Left renal cortex interstitium (tissue), 4 donors: Measurements from ENCODE around the gene FAM20C. TPM values are rescaled to one million over a fixed set of nuclear protein-coding genes. Genes with fewer than 3 reads are reported as not detected.

Experiments used
- DNase-seq, 4 donors: peaks; one replicate each; pipeline ENCODE4 v3.0.0-alpha.2; 2013; ENCODE audit warnings: low read depth in 4 of 4, low spot score in 2 of 4, missing footprints in 1 of 4
- polyA plus RNA-seq, 4 donors: library from polyadenylated mRNA; unstranded; fragments of 120-200 nt; gene quantifications; one replicate each; pipeline ENCODE4 v1.2.1, GENCODE V29; 2013; ENCODE audit not compliant: insufficient read length in 4 of 4

The FAM20C gene
- polyA plus RNA-seq, 4 donors = 66.1 to 78.6 (median 69.3) TPM

DNA sequence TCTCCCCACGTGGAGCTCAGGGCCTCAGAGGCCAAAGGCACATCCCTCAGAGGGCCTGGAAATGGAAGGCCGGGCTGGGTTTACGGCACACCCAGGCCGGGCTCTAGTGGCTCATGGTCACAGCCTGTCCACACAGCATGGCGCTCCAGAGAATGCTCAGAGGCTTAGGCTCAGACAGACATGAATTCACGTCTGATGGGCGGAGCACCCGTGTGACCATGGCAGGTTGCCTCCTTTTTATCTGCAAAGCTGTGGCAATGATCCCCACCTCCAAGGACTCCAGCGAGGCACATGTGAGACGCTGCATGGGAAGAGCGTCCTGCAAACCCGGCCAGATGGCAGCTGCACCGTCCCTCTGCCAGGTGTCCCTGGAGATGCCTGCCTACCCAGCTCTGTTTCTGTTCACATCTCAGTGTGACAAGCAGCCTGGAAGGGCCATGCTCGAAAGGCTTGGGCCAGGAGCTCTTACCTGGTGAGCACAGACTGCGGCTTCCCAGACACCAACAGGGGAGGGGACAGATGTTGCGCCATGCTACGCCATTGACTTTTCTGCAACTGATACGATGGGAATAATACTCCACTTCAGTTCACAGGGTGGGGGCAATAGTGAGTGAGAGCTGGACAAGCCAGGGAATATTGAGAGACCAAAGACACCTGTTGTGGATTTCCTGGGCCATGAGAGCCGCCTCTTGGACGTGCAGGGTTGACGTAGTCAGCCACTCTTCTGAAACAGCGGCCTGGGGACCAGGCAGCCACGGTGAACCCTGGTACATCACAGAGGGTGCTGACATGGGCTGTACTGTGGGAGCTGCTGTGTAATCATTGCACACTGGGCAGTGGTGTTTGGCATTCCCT lies 34.4 kb upstream of the FAM20C start:
- no peak for DNase-seq

DNA sequence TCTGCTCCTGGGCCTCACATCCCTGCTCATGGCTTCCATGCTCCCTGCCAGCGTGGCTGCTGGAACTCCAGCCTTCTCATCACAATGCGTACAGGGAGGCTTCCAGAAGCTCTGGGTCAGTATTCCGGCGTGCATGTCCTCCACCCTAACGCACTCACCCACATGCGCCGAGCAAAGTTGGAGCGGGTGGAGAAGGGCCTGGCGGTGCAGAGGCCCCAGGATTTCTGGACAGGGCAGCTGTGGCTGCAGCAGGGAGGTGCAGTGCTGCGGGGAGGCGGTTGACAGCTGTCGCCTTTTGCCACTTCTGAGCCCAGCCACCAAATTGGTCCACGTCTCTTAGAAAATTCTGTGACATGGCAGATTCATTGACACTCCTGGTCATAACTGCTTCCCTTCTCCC lies 33.6 kb upstream of the FAM20C start:
- no peak for DNase-seq

- no peak for DNase-seq
These were observed 32.8 kb upstream of the FAM20C start for GRCh38 chr7:159370-160270.

- DNase-seq = no peak
These were observed 31.2 kb upstream of the FAM20C start for GRCh38 chr7:160958-161725.

DNA sequence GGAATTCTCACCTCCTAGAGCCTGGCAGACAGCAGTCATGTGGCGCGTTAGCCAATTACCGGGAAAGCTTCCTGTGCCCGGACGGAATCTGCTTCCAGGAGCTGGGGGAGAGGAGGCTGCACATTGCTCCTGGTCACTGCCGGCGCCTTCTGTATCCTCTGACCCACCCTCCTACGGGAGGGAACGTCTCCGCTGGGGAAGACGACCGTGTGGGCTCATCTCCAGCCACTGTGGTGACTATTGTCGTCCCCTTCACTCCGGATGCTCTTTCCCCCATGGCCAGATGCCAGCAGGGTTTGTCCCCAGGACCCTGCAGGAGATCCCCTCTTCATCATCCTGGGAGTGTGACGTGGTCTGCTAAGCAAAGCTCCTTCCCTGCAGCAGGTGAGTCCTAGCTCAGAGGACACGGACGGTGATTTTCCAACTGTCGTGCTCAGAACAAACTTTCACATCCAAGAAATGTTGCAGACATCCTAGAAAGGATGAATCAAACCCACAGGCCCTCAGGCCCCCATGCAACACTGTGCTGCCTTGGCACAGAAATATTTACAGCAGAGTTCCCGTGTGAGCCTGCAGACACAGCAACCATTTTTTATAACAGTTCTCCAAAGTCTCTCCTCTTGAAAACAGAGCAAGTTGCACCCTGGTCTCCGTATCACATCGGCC lies 29.6 kb upstream of the FAM20C start:
- DNase-seq = no peak

GRCh38 chr7:163298-163695 lies 29.1 kb upstream of the FAM20C start:
- DNase-seq = no peak

- no peak for DNase-seq
These were observed 28.1 kb upstream of the FAM20C start for GRCh38 chr7:163971-164881.

- no peak for DNase-seq
These were observed 27.3 kb upstream of the FAM20C start for GRCh38 chr7:164882-165660.

- no peak for DNase-seq
These were observed 26.6 kb upstream of the FAM20C start for GRCh38 chr7:165661-166337.

DNA sequence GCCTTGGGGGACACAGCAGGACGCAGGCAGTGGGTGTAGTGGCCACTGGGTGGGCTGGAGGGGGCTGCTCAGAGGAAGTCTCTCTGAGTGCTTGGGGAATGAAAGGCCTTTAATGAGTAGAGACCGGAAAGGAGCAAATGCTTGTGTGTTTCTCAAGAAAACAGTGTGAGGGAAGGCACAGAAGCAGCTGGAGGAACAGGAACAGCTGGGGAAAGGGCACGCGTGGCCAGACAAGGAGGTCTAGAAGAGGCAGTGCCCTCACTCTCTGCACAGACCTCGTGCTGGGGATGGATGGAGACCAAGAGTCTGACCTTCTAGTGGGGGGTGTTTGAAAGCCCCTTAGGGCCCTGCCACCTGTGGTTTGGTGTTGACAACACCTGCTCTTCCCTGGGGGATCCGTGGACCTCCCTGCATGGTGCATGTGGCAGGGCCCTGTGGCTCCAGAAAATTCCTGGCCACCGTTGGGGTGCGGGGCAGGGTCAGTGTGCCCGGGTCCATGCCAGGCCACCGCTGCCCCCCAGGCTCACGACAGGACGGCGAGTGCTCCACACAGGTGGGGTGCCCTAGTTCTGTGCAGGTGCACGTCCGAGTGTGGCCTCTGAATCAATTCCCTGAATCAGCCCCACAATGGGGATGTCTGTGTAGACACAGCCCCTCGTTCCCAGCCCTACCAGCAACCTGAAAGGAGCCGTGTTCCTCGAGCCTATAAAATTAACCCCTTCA lies 25.9 kb upstream of the FAM20C start:
- no peak for DNase-seq

- no peak for DNase-seq
These were observed 25.1 kb upstream of the FAM20C start for GRCh38 chr7:167090-167855.

GRCh38 chr7:167976-168791 lies 24.2 kb upstream of the FAM20C start:
- DNase-seq = no peak

DNA sequence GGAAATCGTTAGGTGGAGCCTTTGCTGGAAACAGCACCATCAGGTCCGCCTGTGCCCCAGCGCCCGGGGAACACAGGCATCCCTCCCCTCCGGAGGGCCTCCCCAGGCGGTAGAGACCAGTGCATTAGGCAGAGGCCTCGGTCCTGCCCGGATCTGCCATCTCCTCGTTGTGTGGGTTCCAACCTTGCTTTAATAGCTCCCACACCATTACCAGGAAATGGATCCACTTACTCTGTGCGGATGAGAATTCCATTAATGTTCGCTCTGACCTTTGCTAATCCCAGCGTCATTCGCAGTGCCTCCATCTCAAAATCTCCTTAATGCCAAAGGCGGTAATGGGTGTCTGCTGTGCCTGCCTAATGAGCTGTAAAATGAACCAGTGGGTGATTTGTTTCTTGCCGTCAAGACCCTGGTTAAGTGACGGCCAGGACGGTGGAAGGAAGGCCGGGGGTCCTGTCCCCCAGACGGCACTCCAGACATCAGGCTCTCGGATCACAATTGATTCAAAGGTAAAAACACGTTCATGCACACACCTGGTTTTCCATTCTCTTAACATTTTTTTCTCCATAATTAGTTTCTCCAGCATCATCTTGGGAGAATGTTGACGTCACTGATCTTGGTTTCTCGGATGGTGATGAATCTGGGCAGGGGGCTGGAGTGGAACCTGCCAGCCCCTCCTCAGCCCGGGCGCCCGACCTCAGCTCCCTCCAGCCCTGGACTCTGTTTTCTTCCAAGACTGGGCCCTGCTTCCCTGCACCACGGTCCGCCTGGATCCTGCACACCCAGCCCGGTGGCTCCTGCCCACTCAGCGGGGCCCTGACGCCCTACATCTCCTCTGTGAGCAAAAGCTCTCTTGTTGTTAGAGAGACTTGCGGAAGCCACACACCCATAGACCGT lies 22.8 kb upstream of the FAM20C start:
- no peak for DNase-seq

DNA sequence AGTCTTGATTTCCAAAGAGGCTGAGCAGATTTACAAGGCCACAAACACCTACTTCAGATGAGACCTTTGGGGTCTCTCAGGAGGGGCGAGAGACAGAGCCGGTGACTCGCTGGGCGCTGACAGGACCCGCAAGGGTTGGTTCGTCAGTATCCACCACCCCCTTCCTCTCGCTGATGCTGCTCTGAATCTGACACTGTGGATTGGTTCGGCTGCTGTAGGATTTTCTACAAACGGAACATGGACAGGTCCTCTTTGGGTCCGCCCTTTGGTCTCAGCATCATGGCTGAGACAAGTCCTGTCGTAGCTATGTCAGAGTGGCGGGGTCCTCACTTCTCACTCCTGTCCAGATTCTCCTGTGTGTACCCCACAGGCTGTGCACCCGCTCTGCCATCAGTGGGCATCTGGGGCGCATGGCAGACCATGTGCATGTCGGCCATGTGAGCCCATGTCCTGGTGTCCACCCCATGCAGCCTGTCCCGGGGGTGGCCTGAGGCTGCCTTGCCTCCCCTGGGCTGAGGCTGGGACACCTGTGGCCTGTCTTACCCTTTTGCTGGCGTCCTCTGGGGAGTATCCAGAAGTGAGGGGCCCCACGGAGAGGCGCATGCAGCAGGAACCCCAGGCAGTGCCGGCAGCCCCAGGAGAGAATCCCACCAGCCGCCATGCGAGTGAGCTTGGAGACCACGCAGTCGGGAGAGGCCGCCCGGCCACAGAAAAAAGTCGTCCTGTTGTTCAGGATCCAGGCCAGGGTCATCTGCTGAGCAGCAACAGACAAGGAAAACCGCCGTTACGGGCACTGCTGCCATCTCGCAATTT lies 21.6 kb upstream of the FAM20C start:
- no peak for DNase-seq
